Testis (tissue), 2 donors: ENCODE results near the gene KBTBD6.

Experiments used
- CTCF ChIP-seq, 3 experiments: fragments of 450-650 bp in 2 of 3; fragments of 200-600 bp in 1 of 3; sonication (generic) in 1 of 3; IDR thresholded peaks; one replicate each; pipeline ENCODE4 v1.5.1; 2016 to 2019; ENCODE audit warnings: antibody characterized with exemption in 3 of 3, mild to moderate bottlenecking in 2 of 3, moderate library complexity in 1 of 3
- POLR2A ChIP-seq: fragments of 450-650 bp; IDR thresholded peaks from one replicate; pipeline ENCODE4 v1.6.1; 2017; ENCODE audit warnings: antibody characterized with exemption, mild to moderate bottlenecking, moderate library complexity

- TF ChIP-seq CTCF (IDR thresholded peaks at IDR 0.05): no peak
- no peak for TF ChIP-seq POLR2A
These were observed 25.0 kb downstream of the KBTBD6 start for GRCh38 chr13:41107584-41108014.
